ENCODE measurements around the gene SMARCA2. TPM values are rescaled to one million over a fixed set of nuclear protein-coding genes. Genes with fewer than 3 reads are reported as not detected.

SMARCA2 gene
- total and polyA plus RNA-seq, 2 donors (not counting 1 experiment from before 2014, with no cell fraction given): 75.3 to 250 TPM

DNA sequence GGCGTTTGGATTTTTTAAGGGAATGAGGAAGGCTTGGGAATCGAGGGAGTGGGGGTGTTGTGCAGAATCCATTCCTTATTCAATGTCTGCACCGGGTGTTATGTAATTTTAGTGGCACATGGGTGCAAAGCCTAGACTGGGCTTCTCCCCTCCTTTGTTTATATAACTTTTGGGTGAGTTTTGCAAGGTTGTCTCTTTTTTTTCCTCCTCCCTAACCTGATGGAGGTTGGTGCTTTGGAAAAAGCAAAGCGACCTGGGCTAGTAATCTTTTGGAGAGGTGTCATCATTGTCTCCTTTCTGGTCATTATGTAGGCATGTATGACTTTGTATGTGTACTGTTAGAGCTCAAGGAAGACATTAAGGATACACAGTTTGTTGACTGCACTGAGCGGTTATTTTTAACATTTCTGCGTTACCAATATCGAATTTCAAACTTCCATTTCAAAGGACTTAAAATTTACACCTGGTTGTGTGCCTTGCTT, 3.1 kb downstream of the SMARCA2 start:
- intact Hi-C loops (cut with micrococcal nuclease): loop anchor here (5.0 to 10.0 kb wide), 2 partner anchors 139 to 817 kb away; no protein-coding TSS in a partner anchor
- Histone ChIP-seq H4K20me1 (ENCODE audit: control insufficient read depth, insufficient read depth, low read length, poor library complexity, severe bottlenecking) (peaks cover 31% of the 10 kb centered on the region), H3K27ac (ENCODE audit: low read length in 2 of 2) (peak overlapping the region; percentile 91 to 94), H3K4me3 (ENCODE audit: control extremely low read depth in 1 of 5, extremely low read depth in 1 of 5, insufficient read depth in 1 of 5, low read depth in 2 of 5, low read length in 4 of 5) (peak overlapping the region; percentile 88 to 98 (median 89)), H3K9ac (ENCODE audit: low read length) (peak overlapping the region; percentile 94), H3K27me3 (replicated peaks in 1 of 4; ENCODE audit: control extremely low read depth in 1 of 4, control insufficient read depth in 3 of 4, insufficient read depth in 4 of 4, low read length in 3 of 4) (no peaks in the 10 kb centered on the region), H3K36me3 (replicated peaks in 1 of 2; ENCODE audit: control extremely low read depth in 1 of 2, control insufficient read depth in 1 of 2, extremely low read depth in 1 of 2, insufficient read depth in 2 of 2, low read length in 1 of 2) (no peaks in the 10 kb centered on the region), H3K79me2 (ENCODE audit: control insufficient read depth, insufficient read depth, low read length) (peaks cover 63% of the 10 kb centered on the region), H3K9me3 (ENCODE audit: control extremely low read depth in 1 of 3, control insufficient read depth in 2 of 3, insufficient read depth in 1 of 3, low read length in 2 of 3) (no peaks in the 10 kb centered on the region), H3K4me1 (ENCODE audit: control insufficient read depth in 2 of 2, insufficient read depth in 2 of 2, low read length in 2 of 2) (peaks cover 36 to 37% of the 10 kb centered on the region in 2 donors), H3K4me2 (replicated peaks; ENCODE audit: low read depth, low read length, poor library complexity, severe bottlenecking) (peak overlapping the region; percentile 93), H2AFZ (ENCODE audit: insufficient read depth, low read depth, low read length, poor library complexity, severe bottlenecking) (peak overlapping the region; percentile 82)
- Mint-ChIP-seq H3K27ac (peak overlapping the region; percentile 99), H3K9me3 (ENCODE audit: insufficient read depth) (no peaks in the 10 kb centered on the region), H3K4me1 (peaks cover 52% of the 10 kb centered on the region), H3K27me3 (peaks cover 4% of the 10 kb centered on the region), H3K4me3 (peak overlapping the region; percentile 100)
- ChIA-PET POLR2A (no interaction called here), CTCF (interaction anchor here (1.0 kb wide), 1 partner anchor 26 kb away, joined by 3 read pairs; no protein-coding TSS in a partner anchor)
- TF ChIP-seq EZH2 (IDR thresholded peaks at IDR 0.05; ENCODE audit: borderline replicate concordance, insufficient read depth, low read depth, low read length, poor library complexity, severe bottlenecking): no peak
- TF ChIP-seq, protein P1, sequence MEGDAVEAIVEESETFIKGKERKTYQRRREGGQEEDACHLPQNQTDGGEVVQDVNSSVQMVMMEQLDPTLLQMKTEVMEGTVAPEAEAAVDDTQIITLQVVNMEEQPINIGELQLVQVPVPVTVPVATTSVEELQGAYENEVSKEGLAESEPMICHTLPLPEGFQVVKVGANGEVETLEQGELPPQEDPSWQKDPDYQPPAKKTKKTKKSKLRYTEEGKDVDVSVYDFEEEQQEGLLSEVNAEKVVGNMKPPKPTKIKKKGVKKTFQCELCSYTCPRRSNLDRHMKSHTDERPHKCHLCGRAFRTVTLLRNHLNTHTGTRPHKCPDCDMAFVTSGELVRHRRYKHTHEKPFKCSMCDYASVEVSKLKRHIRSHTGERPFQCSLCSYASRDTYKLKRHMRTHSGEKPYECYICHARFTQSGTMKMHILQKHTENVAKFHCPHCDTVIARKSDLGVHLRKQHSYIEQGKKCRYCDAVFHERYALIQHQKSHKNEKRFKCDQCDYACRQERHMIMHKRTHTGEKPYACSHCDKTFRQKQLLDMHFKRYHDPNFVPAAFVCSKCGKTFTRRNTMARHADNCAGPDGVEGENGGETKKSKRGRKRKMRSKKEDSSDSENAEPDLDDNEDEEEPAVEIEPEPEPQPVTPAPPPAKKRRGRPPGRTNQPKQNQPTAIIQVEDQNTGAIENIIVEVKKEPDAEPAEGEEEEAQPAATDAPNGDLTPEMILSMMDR (IDR thresholded peaks at IDR 0.05): no peak
- no CpG with 5 or more reads among the region's 7 CpGs for WGBS (ENCODE audit: insufficient coverage)
- no peak for DNase-seq
- no peak for ATAC-seq (ENCODE audit: low read depth)

DNA sequence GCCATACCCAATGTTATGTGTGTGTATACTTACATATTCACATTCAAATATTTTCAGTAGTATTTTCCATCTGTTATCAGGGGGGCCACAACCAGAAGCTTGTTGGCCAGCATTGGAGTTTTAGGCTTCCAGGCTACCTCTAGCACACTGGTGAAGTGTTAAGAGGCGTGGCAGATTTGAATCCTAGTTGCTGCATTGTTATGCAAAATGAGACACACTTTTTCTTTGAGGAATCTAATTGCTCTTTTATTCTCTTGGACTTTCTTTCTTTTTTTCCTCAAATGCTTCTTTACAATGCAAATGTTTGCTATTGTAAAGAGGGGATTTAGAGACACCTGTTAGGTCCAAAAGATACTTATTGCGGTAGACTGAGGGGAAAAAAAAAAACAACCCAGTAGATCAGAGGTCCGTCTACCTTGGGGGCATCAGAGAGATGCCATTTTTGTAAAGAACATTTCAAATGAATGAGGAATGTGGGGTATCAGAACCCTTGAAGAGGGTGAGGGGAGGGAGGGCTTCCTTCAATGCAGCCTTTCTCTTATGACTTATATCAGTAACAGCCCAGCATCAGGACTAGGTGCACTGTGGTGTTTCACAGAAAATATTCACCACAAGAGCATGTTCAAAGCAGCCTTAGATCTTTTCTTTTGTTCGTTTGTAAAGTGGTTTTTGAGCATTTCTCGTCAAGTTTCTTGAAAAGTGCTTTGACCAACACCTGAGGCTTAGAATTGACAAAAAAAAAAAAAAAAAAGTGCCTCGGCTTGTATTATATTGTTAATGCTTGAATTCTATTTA, 3.8 kb downstream of the SMARCA2 start:
- intact Hi-C loops (cut with micrococcal nuclease): loop anchor here (5.0 to 10.0 kb wide), 2 partner anchors 138 to 816 kb away; no protein-coding TSS in a partner anchor
- peak overlapping the region; percentile 1 for H2AFZ ChIP-seq (ENCODE audit: insufficient read depth, low read depth, low read length, poor library complexity, severe bottlenecking)
- Mint-ChIP-seq H3K4me1 (peaks cover 56% of the 10 kb centered on the region), H3K4me3 (peak overlapping the region; percentile 100), H3K27ac (peak overlapping the region; percentile 99), H3K27me3 (no peaks in the 10 kb centered on the region), H3K9me3 (ENCODE audit: insufficient read depth) (no peaks in the 10 kb centered on the region)
- no peaks in the 10 kb centered on the region for H3K36me3 ChIP-seq (replicated peaks in 1 of 2; ENCODE audit: control extremely low read depth in 1 of 2, control insufficient read depth in 1 of 2, extremely low read depth in 1 of 2, insufficient read depth in 2 of 2, low read length in 1 of 2)
- H3K9me3 ChIP-seq (ENCODE audit: control extremely low read depth in 1 of 3, control insufficient read depth in 2 of 3, insufficient read depth in 1 of 3, low read length in 2 of 3): no peaks in the 10 kb centered on the region
- H3K4me2 ChIP-seq (replicated peaks; ENCODE audit: low read depth, low read length, poor library complexity, severe bottlenecking): peak overlapping the region; percentile 93
- H3K4me3 ChIP-seq (ENCODE audit: control extremely low read depth in 1 of 5, extremely low read depth in 1 of 5, insufficient read depth in 1 of 5, low read depth in 2 of 5, low read length in 4 of 5): peak overlapping the region in 2 of 5 experiments; percentile 96 to 98
- DNase-seq (no peak), ATAC-seq (ENCODE audit: low read depth) (no peak)
- peak overlapping the region in 1 of 2 donors; percentile 94 for H3K27ac ChIP-seq (ENCODE audit: low read length in 2 of 2)
- peaks cover 41% of the 10 kb centered on the region in 2 donors for H3K4me1 ChIP-seq (ENCODE audit: control insufficient read depth in 2 of 2, insufficient read depth in 2 of 2, low read length in 2 of 2)
- peaks cover 71% of the 10 kb centered on the region for H3K79me2 ChIP-seq (ENCODE audit: control insufficient read depth, insufficient read depth, low read length)
- WGBS (ENCODE audit: insufficient coverage): 14% methylated on average over 1 of the region's 6 CpGs
- ChIA-PET CTCF (no interaction called here), POLR2A (no interaction called here)
- no peaks in the 10 kb centered on the region for H3K27me3 ChIP-seq (replicated peaks in 1 of 4; ENCODE audit: control extremely low read depth in 1 of 4, control insufficient read depth in 3 of 4, insufficient read depth in 4 of 4, low read length in 3 of 4)
- peak overlapping the region; percentile 94 for H3K9ac ChIP-seq (ENCODE audit: low read length)
- H4K20me1 ChIP-seq (ENCODE audit: control insufficient read depth, insufficient read depth, low read length, poor library complexity, severe bottlenecking): peaks cover 37% of the 10 kb centered on the region
- TF ChIP-seq, protein P1 (IDR thresholded peaks at IDR 0.05): no peak
- TF ChIP-seq EZH2 (IDR thresholded peaks at IDR 0.05; ENCODE audit: borderline replicate concordance, insufficient read depth, low read depth, low read length, poor library complexity, severe bottlenecking): no peak
